RWPE1 (cell line): ENCODE measurements around the gene VTCN1.
A peak's percentile ranks its signal among the peaks of the same experiment; 100 is the strongest.

Experiments used
- CTCF ChIA-PET: fragments of 350-600 bp; sonication (Branson Sonifier 250); formaldehyde crosslinking; extraction: SDS; loops from one replicate; lab custom pipeline; 2021; lab: Yijun Ruan, JAX
- POLR2A ChIA-PET: fragments of 400-600 bp; formaldehyde crosslinking; extraction: SDS; loops from one replicate; lab custom pipeline; 2020; ENCODE audit warnings: antibody characterized with exemption; ENCODE audit not compliant: low non-redundant PET; lab: Yijun Ruan, JAX
- DNase-seq: peaks from one replicate; pipeline ENCODE4 v3.0.0; 2012; ENCODE audit warnings: low spot score
- H3K27ac ChIP-seq: fragments of 450-650 bp; 2 replicates; pipeline ENCODE4 v1.5.1; 2017
- CTCF ChIP-seq: fragments of 450-650 bp; conservative IDR thresholded peaks from 2 replicates; pipeline ENCODE4 v1.5.1; 2017; ENCODE audit warnings: low read depth, mild to moderate bottlenecking

Gene VTCN1

GRCh38 chr1:117098287-117098890 lies 112.3 kb downstream of the VTCN1 start:
- no peak overlapping the region for H3K27ac ChIP-seq
- no peak for TF ChIP-seq CTCF
- ChIA-PET CTCF (no interaction called here), POLR2A (no interaction called here)
- DNase-seq, result no peak

DNA sequence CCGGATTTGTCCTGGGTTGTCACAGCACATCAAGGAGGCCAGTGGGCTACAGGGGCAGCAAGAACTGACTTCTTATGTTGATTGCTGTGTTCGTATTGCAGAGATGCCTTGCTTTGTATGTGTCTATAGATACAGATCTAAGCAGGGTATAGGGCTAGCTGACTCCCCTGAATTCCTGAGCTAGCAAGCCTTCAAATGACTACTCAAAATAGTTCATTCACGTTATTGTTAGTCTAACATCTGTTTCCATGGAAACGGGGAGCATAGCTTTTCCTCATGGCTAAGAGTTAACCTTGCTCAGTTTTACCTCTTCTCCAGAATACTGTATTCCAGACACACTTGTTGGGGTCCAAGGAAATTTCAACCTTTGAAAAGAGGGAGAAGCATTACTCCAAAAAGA lies 113.3 kb downstream of the VTCN1 start:
- no peak overlapping the region for H3K27ac ChIP-seq
- CTCF ChIA-PET, result no interaction called here
- POLR2A ChIA-PET, result no interaction called here
- TF ChIP-seq CTCF, result no peak
- DNase-seq, result no peak

GRCh38 chr1:117096951-117097408 lies 113.7 kb downstream of the VTCN1 start:
- POLR2A ChIA-PET, result no interaction called here
- no peak for DNase-seq
- TF ChIP-seq CTCF, result no peak
- no peak overlapping the region for H3K27ac ChIP-seq
- CTCF ChIA-PET, result no interaction called here

- ChIA-PET CTCF (interaction anchor here (0.7 to 1.7 kb wide), 2 partner anchors 10 to 189 kb away, joined by 3 to 7 read pairs; no protein-coding TSS in a partner anchor), POLR2A (no interaction called here)
- H3K27ac ChIP-seq, result peak overlapping the region; percentile 73
- TF ChIP-seq CTCF, result no peak
- no peak for DNase-seq
Observed at GRCh38 chr1:117094841-117095604, 115.7 kb downstream of the VTCN1 start.

DNA sequence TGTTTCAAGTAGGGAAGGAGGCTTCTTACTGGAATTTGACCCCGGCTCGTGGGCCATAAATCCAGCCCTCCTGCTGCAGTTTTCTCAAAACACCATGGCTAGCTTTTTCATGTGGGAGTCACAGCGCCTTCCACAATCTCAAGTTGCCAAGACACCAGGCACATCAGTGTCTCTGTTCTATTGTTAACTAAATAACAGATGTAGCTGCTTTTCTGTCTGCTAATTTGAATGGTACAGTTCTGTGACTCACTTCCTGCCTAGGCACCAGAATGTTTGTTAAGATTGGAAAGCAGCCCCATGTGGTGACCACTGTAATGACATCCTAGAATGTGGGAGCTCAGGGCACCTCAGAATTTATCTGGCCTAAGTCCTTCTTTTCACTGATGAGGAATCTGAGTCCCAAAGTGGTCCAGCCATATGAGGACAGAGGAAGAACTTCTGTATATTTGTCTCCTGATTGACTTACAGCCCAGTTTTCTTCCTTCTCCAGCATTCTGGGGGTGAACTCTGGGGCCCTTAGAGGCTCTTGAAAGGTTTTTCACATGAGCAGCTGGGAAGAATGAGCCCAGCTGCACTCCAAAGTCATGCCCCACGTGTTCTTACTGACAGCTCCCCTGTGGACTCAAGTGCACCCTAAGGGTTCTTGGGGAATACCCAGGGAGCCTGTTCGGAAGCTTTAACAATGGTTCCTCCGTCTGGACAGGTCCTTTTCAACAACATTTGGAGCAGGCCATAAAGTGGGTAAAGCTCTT lies 116.7 kb downstream of the VTCN1 start:
- POLR2A ChIA-PET, result no interaction called here
- CTCF ChIA-PET, result interaction anchor here (0.6 to 1.7 kb wide), 3 partner anchors 11 to 426 kb away, joined by 3 to 7 read pairs (median 3); partner anchors contain the start of gene IGSF3
- peak; percentile 65 for DNase-seq
- TF ChIP-seq CTCF, result no peak
- H3K27ac ChIP-seq, result peak overlapping the region; percentile 73
